HG02884 (cell line): ENCODE measurements around the gene TLE1.

Experiments
- ATAC-seq: cut with Tn5 transposase; IDR thresholded peaks from one replicate; pipeline ENCODE4 v1.9.1; 2021; ENCODE audit warnings: mild to moderate bottlenecking, moderate library complexity; ENCODE audit not compliant: unreplicated experiment

Gene TLE1

DNA sequence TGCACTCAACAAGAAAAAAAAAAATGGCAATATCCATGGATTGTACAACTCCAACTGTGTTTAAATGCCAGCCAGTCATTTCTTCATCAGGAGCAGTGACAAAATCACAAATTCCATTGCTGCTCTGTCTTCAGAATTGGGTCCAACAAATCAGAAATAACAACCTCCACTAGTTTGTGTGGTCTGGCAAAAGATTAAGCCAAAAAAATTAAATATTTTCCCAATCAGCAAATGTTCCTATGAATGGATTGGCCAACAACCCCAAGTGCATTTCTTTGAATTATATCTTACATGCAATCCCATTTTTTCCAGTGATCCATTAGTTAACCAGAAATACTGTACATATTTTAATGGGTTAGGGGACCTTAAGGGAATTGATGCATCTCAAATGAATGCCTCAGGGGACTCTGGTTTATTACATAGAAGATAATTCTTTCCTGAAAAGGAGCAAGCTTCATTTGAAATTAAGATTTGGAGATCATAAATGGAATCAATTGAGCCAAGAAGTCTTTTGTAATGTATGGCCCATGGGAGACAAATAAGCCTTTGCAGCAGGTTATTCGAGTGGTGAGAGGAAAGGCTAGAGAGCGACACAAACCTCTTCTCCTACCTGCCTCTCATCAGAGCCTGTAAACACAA lies 131.8 kb downstream of the TLE1 start:
- no peak for ATAC-seq

- ATAC-seq, result no peak
These were observed 132.4 kb downstream of the TLE1 start for GRCh38 chr9:81556923-81557322.

DNA sequence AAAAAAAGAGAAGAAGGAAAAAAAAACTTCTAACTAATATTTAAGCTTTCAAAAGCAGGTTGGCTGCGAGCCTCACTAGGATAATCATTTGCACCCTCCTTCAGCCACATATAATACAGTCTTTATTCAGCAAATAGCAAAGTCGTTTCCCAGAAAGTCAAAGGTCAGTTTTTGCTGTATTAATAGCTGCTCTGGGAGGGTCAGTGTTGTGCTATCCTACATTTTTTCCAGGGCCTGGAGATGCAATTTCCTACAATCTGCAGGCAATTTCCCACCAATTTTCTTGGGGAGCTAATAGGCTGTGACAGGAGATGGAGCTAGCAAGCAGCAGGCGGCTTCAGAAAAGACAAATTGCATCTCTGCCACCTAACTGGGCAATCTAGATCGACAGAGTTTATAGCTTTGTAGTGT lies 136.8 kb downstream of the TLE1 start:
- ATAC-seq, result no peak

GRCh38 chr9:81550207-81550583 lies 139.2 kb downstream of the TLE1 start:
- no peak for ATAC-seq

DNA sequence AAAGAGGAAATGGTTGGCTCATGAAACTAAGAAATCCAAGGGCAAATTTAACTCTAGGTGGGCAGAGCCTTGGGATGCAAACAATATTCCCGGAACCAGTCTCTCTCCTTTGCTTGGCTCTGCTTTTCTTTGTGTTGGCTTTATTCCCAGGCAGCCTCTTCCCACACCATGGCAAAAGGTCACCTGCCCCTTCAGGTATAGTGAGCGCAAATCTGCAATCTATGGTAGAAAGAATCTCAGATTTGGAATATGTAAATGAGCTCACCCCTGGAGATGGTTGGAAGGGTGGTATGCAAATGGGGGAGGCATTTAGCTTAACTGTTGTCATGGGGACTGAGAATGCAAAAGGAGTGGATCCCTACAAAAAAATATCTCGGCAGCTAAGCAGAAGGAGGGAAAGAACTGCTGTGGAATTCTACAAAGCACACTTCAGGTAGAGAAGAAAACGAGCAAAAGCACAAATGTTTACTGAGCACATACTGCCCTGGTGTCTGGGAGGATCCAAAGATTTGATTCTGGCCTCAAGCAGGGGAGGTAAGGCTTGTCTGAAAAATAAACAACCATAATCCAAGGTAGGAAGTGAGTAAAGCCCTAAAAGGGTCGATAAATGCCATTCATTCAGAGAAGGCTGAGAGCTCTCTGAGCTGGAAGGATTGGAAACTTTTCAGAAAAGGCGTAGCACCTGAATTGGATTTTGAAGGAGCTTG lies 139.7 kb downstream of the TLE1 start:
- ATAC-seq, result no peak

DNA sequence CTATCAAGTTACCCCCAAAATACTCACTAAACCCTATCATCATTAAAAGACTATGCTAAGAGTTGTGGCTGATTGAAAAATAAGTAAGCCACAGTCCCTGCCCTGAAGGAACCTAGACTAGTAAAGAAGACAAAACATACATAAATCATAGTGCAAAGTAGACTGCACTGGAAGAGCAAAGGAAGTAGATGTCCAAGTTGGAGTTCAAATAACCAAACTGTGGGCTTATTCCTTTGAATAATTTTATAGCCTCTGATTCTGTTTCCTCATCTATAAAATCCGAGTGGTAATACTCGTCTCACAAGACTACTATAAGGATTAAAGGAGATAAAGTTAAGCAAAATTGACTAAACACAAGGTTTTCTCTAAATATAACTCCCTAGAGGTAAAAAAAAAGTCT lies 140.4 kb downstream of the TLE1 start:
- ATAC-seq, result no peak

- no peak for ATAC-seq
These were observed 142.9 kb downstream of the TLE1 start for GRCh38 chr9:81546489-81546888.

- ATAC-seq, result no peak
These were observed 145.7 kb downstream of the TLE1 start for GRCh38 chr9:81543695-81544094.

- no peak for ATAC-seq
These were observed 147.0 kb downstream of the TLE1 start for GRCh38 chr9:81542118-81542889.

- no peak for ATAC-seq
These were observed 149.1 kb downstream of the TLE1 start for GRCh38 chr9:81540142-81540710.

DNA sequence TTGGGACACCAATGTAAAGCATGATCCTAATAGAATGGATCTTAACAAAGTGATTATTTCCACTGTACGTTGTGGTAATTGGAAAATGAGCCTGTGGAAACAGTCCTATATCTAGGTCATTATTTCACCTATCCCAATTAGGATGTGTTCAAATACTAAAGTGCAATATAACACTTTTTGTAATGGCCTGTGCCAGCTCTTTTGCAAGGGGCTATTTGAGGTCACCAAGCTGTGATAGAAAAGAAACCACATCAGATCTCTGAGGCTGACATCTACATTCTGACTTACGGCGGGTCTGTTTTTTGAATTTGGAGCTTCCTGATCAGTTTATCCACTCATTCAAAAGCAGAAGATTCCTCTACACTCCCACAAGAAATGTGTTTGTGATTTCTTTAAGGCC lies 150.0 kb downstream of the TLE1 start:
- ATAC-seq, result no peak

GRCh38 chr9:81538890-81539289 lies 150.5 kb downstream of the TLE1 start:
- no peak for ATAC-seq

DNA sequence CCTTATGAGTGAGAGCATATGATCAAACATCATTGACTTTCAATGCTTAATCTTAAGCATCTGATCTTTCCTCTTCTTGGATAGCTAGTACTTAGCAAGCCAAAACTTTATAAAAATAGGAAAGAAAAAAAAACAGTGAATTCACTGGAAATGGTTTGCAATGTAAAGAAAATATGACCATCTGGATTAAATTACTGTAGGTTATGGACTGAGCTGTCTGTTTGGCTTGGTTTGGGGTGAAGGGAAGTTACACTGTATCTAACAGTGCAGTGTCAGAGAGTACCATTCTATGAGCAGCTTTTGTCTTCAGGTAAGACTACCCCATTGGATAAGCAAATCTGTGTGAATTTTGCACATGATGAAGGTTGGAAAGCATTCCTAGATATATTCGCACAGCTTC lies 151.4 kb downstream of the TLE1 start:
- ATAC-seq, result no peak

- no peak for ATAC-seq
These were observed 152.9 kb downstream of the TLE1 start for GRCh38 chr9:81536242-81537025.

GRCh38 chr9:81535542-81536241 lies 153.7 kb downstream of the TLE1 start:
- no peak for ATAC-seq

DNA sequence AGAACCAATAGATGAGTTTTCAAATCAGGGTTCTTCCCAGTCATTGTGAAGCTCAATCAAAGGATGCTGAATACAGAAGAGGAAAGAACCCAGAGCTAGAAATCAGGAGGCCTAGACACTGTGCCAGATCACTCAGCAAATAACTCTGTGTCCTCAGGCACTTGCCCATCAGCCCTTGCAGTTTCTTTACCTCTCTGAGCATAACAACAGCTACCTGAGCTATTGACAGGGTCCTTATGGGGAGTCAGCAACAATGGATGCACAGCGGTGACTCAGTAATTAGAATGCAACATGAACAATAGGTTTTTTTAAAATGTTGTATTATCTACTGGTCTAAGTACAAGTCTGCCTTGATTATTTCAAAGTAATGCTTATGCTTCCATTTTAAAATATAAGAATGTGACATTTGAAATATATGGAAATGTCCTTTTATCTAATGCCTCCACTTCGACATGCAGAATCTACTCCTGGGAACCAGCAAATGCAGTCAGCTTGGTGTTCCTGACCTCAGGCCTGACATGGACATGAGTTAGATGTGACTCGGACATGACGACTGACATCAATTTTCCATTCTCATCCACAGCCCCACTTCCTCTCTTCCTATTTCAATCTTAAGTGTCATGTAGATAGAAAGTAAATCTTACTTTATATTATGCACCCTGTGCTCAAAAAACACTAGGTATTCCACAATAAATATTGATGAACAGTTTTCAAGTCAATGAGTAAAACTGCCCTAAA lies 155.0 kb downstream of the TLE1 start:
- no peak for ATAC-seq
